Retinal pigment epithelial cell (primary cell): ENCODE data around the gene PAF1.

Experiments used
- DNase-seq: peaks from one replicate; pipeline ENCODE4 v3.0.0-alpha.2; 2010; ENCODE audit warnings: low read depth
- H3K4me3 ChIP-seq: 2 replicates; pipeline ENCODE4 v1.5.1; 2011; ENCODE audit warnings: mild to moderate bottlenecking, low read length, control low read depth, moderate library complexity
- TF ChIP-seq, protein P1 (sequence below): conservative IDR thresholded peaks from 2 replicates; pipeline ENCODE4 v1.5.1; 2011; ENCODE audit warnings: low read depth, low read length, control low read depth, inconsistent platforms

PAF1 gene

DNA sequence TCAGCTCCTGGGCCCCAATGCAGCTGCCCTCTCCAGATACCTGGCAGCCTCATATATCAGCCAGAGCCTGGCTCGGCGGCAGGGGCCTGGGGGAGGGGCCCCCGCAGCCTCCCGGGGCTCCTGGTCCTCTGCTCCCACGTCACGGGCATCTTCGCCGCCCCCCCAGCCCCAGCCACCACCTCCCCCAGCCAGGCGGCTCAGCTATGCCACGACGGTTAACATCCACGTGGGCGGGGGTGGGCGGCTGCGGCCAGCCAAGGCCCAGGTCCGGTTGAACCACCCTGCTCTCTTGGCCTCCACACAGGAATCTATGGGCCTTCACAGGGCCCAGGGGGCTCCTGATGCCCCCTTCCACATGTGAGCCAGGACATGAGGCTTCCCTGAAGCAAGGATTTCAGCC is 34.0 kb upstream of the PAF1 start:
- no peak overlapping the region for H3K4me3 ChIP-seq
- no peak for DNase-seq
- TF ChIP-seq, protein P1, sequence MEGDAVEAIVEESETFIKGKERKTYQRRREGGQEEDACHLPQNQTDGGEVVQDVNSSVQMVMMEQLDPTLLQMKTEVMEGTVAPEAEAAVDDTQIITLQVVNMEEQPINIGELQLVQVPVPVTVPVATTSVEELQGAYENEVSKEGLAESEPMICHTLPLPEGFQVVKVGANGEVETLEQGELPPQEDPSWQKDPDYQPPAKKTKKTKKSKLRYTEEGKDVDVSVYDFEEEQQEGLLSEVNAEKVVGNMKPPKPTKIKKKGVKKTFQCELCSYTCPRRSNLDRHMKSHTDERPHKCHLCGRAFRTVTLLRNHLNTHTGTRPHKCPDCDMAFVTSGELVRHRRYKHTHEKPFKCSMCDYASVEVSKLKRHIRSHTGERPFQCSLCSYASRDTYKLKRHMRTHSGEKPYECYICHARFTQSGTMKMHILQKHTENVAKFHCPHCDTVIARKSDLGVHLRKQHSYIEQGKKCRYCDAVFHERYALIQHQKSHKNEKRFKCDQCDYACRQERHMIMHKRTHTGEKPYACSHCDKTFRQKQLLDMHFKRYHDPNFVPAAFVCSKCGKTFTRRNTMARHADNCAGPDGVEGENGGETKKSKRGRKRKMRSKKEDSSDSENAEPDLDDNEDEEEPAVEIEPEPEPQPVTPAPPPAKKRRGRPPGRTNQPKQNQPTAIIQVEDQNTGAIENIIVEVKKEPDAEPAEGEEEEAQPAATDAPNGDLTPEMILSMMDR = no peak

DNA sequence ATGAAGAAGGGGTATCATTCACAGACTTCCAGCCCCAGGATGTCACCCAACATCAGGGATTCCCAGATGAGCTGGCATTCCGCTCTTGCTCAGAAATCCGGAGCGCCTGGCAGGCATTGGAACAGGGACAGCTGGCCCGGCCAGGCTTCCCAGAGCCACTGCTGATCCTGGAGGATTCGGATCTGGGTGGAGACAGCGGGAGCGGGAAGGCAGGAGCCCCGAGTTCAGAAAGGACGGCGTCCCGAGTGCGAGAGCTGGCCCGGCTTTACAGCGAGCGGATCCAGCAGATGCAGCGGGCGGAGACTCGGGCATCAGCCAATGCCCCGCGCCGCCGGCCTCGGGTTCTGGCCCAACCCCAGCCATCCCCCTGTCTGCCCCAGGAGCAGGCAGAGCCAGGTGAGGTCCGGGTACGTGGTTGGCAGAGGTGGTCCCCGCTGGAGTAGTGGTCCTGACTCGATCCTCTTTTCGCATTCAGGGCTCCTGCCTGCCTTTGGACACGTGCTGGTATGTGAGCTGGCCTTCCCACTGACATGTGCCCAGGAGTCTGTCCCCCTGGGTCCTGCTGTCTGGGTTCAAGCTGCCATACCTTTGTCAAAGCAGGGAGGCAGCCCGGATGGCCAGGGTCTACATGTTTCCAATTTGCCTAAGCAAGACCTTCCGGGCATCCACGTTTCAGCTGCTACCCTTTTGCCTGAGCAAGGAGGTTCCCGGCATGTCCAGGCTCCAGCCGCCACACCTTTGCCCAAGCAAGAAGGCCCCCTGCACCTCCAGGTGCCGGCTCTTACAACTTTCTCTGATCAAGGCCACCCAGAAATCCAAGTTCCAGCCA is 32.6 kb upstream of the PAF1 start:
- TF ChIP-seq, protein P1 = no peak
- DNase-seq = no peak
- no peak overlapping the region for H3K4me3 ChIP-seq

DNA sequence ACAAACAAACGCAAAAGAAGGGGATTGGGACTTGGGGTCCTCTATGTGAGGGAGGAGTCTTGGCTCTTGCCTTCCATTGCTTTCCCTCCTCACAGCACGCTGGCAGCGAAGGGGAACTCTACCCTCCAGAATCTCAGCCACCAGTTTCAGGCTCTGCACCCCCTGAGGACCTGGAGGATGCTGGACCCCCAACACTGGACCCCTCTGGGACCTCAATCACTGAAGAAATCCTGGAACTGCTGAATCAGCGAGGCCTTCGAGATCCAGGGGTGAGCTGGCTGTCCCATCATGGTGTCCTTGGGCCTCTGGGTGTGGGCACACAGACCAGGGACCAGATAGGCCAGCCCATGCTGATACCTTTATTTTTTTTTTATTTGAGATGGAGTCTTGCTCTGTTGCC is 31.1 kb upstream of the PAF1 start:
- no peak for DNase-seq
- no peak overlapping the region for H3K4me3 ChIP-seq
- TF ChIP-seq, protein P1 = no peak

DNA sequence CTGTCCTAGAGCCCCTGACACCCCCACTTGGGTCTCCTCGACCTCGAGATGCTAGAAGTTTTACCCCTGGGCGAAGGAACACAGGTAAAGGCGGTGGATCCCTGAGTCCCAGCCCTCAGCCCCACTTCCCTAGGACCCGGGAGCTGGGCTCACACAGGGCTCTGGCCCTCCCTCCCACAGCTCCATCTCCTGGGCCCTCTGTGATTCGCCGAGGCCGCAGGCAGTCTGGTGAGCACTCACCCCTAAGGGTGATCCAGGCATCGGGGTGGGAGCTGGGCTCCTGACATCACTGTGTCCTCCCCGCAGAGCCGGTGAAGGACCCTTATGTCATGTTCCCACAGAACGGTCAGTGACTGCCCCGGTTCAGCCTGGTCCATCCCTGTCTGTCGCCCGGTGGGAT is 29.9 kb upstream of the PAF1 start:
- H3K4me3 ChIP-seq = no peak overlapping the region
- DNase-seq = no peak

DNA sequence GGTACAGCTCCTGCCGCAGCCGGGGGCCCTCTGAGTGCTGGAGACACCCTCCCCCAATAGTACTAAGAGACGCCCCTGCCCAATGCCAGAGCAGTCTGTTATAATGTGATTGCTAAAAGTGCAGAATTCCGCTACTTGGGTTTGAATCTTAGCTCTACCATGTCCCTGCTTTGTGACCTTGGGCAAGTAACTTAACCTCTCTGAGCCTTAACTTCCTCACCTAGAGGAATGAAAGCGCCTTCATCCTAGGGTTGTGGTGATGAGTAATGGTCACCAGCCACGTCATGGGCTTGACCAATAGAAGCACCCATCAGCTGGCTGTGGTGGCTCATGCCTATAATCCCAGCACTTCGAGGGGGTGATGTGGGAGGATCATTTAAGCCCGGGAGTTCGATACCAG is 28.1 kb upstream of the PAF1 start:
- DNase-seq = no peak
- TF ChIP-seq, protein P1 = no peak
- no peak overlapping the region for H3K4me3 ChIP-seq

More for the DNA sequence above, 29.9 kb upstream of the PAF1 start:
- TF ChIP-seq, protein P1 = no peak

DNA sequence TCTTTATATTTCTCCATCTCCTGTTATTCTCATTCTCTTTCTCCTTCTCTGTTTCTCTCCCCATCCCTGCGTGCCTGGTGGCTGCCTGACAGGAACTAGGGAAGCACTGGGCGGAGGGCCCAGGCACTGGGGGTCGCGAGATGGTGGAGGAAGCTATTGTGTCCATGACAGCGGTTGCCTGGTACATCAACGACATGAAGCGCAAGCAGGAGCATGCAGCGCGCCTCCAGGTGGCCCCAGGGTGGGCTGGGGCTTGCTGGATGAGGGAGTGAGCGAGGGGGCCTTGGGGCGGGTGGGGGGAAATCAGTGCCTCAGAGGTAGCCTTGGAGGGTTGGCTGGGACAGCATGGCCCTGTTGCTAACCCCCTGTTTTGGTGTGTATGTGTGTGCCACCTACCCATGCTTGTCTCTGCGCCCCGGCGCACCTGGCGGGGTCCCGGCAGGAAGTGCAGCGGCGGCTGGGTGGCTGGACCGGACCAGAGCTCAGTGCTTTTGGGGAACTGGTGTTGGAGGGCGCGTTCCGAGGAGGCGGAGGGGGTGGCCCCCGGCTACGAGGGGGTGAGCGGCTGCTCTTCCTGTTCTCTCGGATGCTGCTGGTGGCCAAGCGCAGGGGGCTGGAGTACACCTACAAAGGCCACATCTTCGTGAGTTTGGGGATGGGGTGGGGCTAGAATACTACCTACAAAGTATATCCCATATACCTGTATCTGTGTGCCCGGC is 26.7 kb upstream of the PAF1 start:
- H3K4me3 ChIP-seq = no peak overlapping the region
- no peak for DNase-seq
- TF ChIP-seq, protein P1 = no peak
